ENCODE results near the gene MS4A6E. TPM values are rescaled to one million over a fixed set of nuclear protein-coding genes. Genes with fewer than 3 reads are reported as not detected.
"Not testable (repeated sequence)": the region's sequence is repeated elsewhere in the genome, so short reads cannot be mapped to it uniquely, and the experiment has no call there.

MS4A6E gene
- total RNA-seq (under 1 TPM in 1 of 10 donors, not detected in 9; 0.62 TPM), polyA plus RNA-seq (under 1 TPM in 1 of 2 donors, not detected in 1; 0.28 TPM)
- long read RNA-seq, donor 1, result 0 reads
- long read RNA-seq, donor 2, result 0 reads
- long read RNA-seq, donor 3, result 0 reads

GRCh38 chr11:60326955-60327354, at the start of gene MS4A6E:
Gene MS4A6E (plus strand): TSS chr11:60327255. CDS start chr11:60334896, 7,641 bp downstream.
- intact Hi-C loops (cut with DNase I), result loop anchor here in 1 of 10 donors (5.0 kb wide), 1 partner anchor 115 kb away; no protein-coding TSS in a partner anchor
- TF ChIP-seq CTCF (IDR thresholded peaks at IDR 0.05), result no peak
- Histone ChIP-seq H3K27me3 (no peaks in the 10 kb centered on the region), H3K4me3 (no peak within 1 kb of the TSS), H3K36me3 (no peaks in the 10 kb centered on the region), H3K9me3 (peaks cover 0 to 54% (median 11%) of the 10 kb centered on the region in 11 donors), H3K27ac (no peak within 1 kb of the TSS), H3K4me1 (peaks cover 0 to 4% (median 0%) of the 10 kb centered on the region in 9 donors)
- ATAC-seq, result no peak
- DNase-seq, result no peak
- WGBS, 2 donors, result 0 to 63% methylated on average over 1 of the region's 1 CpG

GRCh38 chr11:60280412-60280811, 46.6 kb upstream of the MS4A6E start, which contains the start of gene MS4A4A:
Gene MS4A4A (plus strand): TSS chr11:60280666. CDS start chr11:60280676, 10 bp downstream.
- peak in 6 of 8 donors; percentile 58 to 77 (median 72) for ATAC-seq
- peaks cover 0 to 12% (median 0%) of the 10 kb centered on the region in 9 donors for H3K4me1 ChIP-seq
- no peaks in the 10 kb centered on the region for H3K36me3 ChIP-seq
- no peak for TF ChIP-seq CTCF (IDR thresholded peaks at IDR 0.05)
- no peaks in the 10 kb centered on the region for H3K9me3 ChIP-seq
- no peaks in the 10 kb centered on the region for H3K27me3 ChIP-seq
- peak within 1 kb of the TSS in 4 of 10 donors; percentile 10 to 86 (median 26) for H3K27ac ChIP-seq
- peak in 1 of 2 donors; percentile 17 for DNase-seq
- 80 to 86% methylated on average over 3 of the region's 3 CpGs for WGBS, 2 donors
- H3K4me3 ChIP-seq, result peak within 1 kb of the TSS in 6 of 10 donors; percentile 0 to 53 (median 20)
- intact Hi-C loops (cut with DNase I), result no loop called here

- H3K27me3 ChIP-seq, result no peaks in the 10 kb centered on the region
- H3K4me1 ChIP-seq, result peaks cover 0 to 12% (median 0%) of the 10 kb centered on the region in 9 donors
- no peaks in the 10 kb centered on the region for H3K36me3 ChIP-seq
- no peaks in the 10 kb centered on the region for H3K9me3 ChIP-seq
- DNase-seq, result no peak
- 53 to 56% methylated on average over 2 of the region's 2 CpGs for WGBS, 2 donors
- H3K4me3 ChIP-seq, result peak overlapping the region in 5 of 10 donors; percentile 14 to 53 (median 24)
- no peak for TF ChIP-seq CTCF (IDR thresholded peaks at IDR 0.05)
- H3K27ac ChIP-seq, result peak overlapping the region in 4 of 10 donors; percentile 14 to 86 (median 44)
- peak in 1 of 8 donors; percentile 50 for ATAC-seq
- intact Hi-C loops (cut with DNase I), result no loop called here
These were observed 45.6 kb upstream of the MS4A6E start for GRCh38 chr11:60281485-60281884.

- Histone ChIP-seq H3K27ac (peak overlapping the region in 4 of 10 donors; percentile 31 to 86 (median 46)), H3K9me3 (no peaks in the 10 kb centered on the region), H3K4me1 (peaks cover 0 to 12% (median 0%) of the 10 kb centered on the region in 9 donors), H3K36me3 (no peaks in the 10 kb centered on the region), H3K27me3 (no peaks in the 10 kb centered on the region), H3K4me3 (peak overlapping the region in 5 of 10 donors; percentile 14 to 53 (median 20))
- WGBS, 2 donors, result 69 to 79% methylated on average over 2 of the region's 2 CpGs
- DNase-seq (no peak), ATAC-seq (no peak)
- intact Hi-C loops (cut with DNase I), result no loop called here
- no peak for TF ChIP-seq CTCF (IDR thresholded peaks at IDR 0.05)
These were observed 44.8 kb upstream of the MS4A6E start for GRCh38 chr11:60282286-60282685.

GRCh38 chr11:60285411-60286126, 41.5 kb upstream of the MS4A6E start:
- WGBS, 2 donors, result 61 to 68% methylated on average over 7 of the region's 7 CpGs
- intact Hi-C loops (cut with DNase I), result not testable (repeated sequence)
- peaks cover 0 to 12% (median 0%) of the 10 kb centered on the region in 11 donors for H3K9me3 ChIP-seq

More at GRCh38 chr11:60285411-60286126, 41.5 kb upstream of the MS4A6E start:
- H3K4me3 ChIP-seq, H3K27me3 ChIP-seq, H3K36me3 ChIP-seq, DNase-seq, ATAC-seq: not testable (repeated sequence)
- Histone ChIP-seq H3K27ac (peak overlapping the region in 1 of 10 donors; percentile 86), H3K4me1 (peaks cover 0 to 12% (median 0%) of the 10 kb centered on the region in 9 donors)
